NCI-H526 treated with DMSO at 0.1 percent for 48 hours (cell line): ENCODE data around the gene FOXJ2.
"Not testable (repeated sequence)": the region's sequence is repeated elsewhere in the genome, so short reads cannot be mapped to it uniquely, and the experiment has no call there.

Experiments used
- DNase-seq: peaks from one replicate; lab custom pipeline; 2025; lab: John Stamatoyannopoulos, UW

FOXJ2 gene

GRCh38 chr12:8032242-8033152 is at the start of gene FOXJ2:
Gene FOXJ2 (plus strand): TSS chr12:8032716. CDS start chr12:8039833, 7,117 bp downstream.
- peak; percentile 56 for DNase-seq

DNA sequence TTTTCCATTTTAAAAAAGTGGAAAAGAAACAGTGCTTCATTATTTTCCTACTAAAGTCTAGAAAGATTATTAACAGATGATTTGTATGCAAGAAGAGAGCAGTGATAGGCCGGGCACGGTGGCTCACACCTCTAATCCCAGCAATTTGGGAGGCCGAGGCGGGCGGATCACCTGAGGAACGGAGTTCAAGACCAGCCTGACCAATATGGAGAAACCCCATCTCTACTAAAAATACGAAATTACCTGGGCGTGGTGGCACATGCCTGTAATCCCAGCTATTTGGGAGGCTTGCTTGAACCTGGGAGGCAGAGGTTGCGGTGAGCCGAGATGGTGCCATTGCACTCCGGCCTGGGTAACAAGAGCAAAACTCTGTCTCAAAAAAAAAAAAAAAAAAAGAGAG is 49.5 kb upstream of the FOXJ2 start:
- not testable (repeated sequence) for DNase-seq

DNA sequence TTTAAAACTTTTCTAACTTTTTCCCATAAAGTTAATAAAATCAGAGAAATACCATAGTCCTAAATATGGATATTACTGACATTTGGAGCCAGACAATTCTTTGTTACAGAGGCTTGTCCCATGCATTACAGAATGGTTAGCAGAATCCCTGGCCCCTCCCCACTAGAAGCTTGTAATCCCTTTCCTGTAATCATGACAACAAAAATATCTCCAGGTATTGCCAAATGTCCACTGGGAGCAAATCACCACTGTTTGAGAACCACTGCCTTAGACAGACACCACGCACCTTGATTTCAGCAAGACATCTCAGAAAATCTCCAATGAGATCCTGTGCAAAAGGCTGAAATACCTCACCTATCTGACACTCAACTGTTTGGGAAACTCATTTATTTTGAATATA is 49.1 kb upstream of the FOXJ2 start:
- not testable (repeated sequence) for DNase-seq

DNA sequence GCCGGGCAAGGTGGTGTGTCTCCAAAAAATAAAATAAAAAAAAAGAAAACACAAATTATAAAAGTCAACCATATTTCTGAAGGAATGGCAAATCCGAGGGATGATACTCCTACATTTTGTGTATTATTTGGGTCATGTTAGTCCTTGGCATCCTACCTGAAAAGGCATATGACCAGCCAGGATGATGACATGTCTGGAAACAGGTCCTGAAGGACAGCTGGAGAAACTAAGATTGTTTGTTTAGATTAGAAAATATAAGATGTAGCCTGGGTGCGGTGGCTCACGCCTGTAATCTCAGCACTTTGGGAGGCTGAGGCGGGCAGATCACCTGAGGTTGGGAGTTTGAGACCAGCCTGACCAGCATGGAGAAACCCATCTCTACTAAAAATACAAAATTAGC is 47.6 kb upstream of the FOXJ2 start:
- no peak for DNase-seq

DNA sequence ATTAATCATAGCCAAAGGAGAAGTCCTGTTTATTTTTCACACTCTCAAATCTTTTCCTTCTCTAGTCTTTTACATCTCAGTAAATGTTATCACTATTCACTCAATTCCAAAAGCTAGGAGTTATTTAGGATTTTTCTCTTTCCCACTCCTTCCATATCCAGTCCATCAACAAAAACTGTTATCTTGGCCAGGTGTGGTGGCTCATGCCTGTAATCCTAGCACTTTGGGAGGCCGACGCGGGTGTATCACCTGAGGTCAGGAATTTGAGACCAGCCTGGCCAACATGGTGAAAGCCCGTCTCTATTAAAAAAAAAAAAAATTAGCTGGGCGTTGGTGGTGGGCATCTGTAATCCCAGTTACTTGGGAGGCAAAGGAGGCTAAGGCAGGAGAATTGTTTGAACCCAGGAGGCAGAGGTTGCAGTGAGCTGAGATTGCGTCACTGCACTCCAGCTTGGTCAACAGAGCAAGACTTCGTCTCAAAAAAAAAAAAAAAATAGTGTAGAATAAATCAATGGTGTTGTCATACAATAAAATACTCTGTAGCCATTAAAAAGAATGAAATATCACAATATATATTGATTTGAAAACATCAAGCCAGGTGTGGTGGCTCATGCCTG is 46.6 kb upstream of the FOXJ2 start:
- DNase-seq: no peak

DNA sequence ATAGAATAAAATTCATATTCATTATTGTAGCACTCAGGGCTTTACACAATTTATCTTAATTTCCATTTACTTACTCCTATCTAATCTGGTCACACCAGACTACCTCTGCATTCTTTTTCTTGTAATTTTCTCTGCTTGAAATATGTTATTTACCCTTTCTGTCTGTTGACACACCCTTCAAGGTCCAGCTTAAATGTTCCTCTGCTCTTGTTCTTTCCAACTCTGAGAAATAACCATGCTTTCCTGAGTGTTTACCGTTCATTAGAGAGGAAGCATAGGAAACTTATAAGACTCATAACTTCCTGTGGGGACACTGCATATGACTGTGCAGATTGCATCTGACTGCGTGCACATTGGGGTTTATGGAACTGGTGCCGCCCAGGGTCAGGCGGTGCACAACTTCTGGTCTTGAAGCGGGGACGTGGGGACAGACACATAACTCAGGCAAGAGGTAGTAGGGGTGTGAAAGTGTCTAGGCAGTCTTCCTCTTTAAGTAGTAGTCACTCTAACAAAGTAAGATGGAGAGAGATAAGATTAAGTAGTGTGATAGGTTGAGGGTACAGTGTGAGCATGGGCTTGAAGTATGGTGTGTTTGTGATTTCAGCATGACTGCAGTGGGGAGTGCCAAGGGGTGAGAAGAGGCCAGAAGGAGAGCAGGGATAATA is 42.6 kb upstream of the FOXJ2 start:
- DNase-seq: no peak

DNA sequence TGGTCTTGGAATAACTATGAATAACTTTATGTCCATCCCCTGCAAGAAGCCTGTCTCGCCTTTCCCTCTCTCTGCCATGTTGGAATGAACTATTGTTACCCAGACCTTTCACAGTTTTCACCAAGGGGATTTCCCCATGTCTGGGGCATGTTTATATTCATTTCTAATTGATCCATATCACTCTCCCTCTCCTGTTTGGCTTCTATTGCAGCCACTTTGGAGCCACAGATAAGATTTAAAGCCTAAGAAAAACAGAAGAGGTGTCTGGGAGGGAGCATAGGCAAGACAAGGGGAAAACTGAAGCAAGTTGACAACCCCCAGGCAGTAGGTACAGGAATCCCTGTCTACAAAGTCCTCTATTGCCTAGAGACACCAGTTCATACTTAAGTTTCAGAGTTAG is 41.0 kb upstream of the FOXJ2 start:
- DNase-seq: no peak

- DNase-seq: no peak
These were observed 37.7 kb upstream of the FOXJ2 start for GRCh38 chr12:7994731-7995205.

DNA sequence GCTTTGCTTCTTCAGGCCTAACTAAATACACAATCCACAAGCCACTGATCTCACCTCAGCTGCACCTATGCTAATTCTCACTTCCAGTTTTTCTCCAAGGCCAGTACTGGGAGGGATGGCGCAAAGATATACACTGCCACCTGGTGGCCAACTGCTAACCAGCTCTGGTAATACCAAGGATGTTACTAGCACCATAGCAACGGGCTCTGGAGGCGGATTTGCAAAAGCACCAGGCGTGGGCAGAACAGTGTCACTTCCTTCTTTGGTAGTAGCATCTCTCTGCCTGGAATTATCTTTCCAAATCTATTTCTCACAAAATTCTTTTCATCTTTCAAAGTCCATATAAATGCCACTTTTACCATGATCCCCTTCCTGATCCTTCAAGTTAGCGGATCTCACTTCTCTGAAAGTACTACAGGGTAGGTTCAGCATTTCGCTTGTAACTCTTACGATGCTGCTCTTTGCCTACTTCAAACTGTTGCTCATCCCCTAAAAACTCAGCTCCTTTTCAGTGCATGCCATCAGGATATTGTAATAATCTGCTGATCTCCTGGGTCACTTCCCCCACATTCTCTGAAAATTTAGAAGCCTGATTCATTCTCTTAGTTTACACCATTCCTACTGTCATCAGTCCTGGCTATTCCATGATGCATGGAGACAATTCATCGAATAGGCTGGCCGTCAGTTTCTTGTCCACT is 37.1 kb upstream of the FOXJ2 start:
- peak; percentile 48 for DNase-seq

DNA sequence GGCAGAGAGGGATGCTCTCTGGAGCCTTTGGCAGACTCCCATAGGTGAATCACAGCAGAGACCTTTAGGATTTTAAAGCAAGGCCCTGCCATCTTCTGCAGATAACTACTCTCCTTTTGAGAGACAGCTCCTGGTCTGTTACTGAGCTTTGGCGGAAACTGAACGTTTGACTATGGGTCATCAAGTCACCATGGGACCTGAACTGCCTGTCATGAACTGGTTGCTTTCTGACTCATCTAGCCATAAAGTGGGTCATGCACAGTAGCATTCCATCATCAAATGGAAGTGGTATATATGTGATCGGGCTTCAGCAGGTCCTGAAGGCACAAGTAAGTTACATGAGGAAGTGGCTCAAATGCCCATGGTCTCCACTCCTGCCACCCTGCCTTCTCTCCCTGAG is 31.7 kb upstream of the FOXJ2 start:
- DNase-seq: not testable (repeated sequence)

GRCh38 chr12:8001496-8001895 is 31.0 kb upstream of the FOXJ2 start:
- not testable (repeated sequence) for DNase-seq

DNA sequence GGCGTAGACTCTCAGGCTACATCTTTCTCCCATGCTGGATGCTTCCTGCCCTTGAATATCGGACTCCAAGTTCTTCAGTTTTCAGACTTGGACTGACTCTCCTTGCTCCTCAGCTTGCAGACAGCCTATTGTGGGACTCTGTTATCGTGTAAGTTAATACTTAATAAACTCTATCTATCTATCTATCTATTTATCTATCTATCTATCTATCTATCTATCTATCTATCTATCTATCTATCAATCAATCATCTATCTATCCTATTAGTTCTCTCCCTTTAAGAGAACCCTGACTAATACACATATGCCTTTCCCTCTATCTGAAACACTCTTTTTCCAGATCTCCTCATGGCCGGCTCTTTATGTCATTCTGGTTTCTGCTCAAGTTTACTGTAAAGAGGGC is 27.6 kb upstream of the FOXJ2 start:
- DNase-seq: not testable (repeated sequence)

DNA sequence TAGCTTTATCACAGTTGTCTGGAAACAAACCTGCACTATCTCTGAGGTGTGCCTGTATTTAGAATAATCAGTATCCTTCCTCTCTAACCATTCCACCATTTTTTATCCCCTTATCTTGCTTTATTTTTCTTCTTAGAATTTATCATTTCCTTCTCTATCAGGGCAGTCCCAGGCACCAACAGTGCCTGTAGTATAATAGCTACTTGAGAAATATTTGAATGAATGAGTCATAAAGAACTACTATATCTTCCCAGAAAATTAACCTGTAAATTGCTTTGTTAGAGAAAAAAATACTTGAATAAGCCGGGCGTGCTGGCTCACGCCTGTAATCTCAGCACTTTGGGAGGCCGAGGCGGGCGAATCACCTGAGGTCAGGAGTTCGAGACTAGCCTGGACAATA is 21.2 kb upstream of the FOXJ2 start:
- no peak for DNase-seq

- no peak for DNase-seq
These were observed 19.7 kb upstream of the FOXJ2 start for GRCh38 chr12:8012651-8013309.

- no peak for DNase-seq
These were observed 17.7 kb upstream of the FOXJ2 start for GRCh38 chr12:8014836-8015235.

GRCh38 chr12:8018213-8018612 is 14.3 kb upstream of the FOXJ2 start:
- not testable (repeated sequence) for DNase-seq

DNA sequence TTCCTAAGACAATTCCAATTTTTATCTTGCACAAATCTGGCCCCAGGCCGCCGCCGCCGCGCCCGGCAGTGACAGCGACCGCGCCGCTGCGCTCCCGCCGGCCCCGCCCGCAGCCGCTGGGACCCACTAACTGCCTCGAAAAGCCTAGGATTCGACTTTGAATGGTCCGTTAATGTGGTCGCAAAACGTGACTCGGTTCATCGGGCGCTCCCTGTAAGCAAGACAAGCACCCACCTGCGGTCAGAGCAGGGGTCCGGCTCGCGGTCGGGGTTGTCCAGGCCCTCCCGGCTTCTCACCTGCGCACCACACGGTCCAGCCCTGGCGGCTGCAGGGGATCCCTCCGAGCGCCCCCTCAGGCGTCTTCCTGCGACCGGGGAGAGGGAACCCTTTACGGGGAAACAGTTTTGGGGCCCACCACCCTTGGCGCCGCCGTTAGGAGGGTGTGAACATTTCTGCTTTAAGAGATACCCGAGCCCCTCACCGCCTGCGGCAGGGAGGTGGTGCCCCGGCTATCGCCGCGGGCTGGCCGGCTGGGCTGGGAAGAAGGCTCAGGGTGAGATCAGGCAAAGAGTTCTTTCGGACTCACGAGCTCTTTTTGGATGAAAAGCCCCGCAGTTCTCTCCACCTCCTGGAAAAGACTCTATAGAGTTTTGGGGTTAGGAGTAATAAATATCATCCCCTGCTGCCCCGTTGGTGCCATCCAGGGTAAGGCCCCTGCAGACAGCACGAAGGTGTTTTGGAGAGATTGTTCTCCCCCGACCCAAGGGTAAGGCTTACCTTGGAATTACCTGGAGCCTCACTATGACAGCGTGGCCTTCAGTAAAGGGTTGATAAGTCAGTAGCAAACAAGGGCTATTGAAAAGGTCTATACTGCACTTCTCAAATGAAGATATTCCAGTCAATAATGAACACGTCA is 13.6 kb upstream of the FOXJ2 start:
- DNase-seq: no peak

DNA sequence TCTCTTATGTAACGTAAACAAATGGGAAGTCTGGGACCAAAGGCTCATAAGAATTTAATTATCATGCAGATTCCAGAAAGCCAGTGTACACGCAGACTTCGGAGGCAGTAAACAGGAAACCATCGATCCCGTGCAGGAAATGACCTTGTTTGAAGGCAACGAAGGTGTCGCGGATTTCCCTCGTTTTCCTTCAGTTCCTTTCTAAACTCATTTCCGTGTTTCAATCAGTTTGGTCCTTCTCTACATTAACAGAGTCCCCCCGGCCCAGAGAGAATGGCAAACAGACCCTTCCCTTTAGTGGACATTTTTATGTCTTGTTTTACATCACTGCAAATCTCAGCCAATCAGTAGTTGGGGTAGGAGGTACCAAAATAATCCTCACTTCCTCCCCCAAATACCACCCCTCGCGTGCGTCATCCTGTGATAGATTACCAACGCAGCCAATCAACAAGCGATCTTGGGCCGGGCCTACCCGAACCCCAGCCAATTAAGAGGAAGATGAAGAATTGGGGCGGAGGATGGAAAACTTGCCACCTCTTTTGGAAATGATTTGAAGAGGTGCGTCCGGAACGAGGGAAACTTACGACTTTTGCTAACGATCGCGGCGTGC is 6.1 kb upstream of the FOXJ2 start:
- DNase-seq: peak; percentile 97

GRCh38 chr12:8027856-8028255 is 4.7 kb upstream of the FOXJ2 start:
- DNase-seq: no peak

DNA sequence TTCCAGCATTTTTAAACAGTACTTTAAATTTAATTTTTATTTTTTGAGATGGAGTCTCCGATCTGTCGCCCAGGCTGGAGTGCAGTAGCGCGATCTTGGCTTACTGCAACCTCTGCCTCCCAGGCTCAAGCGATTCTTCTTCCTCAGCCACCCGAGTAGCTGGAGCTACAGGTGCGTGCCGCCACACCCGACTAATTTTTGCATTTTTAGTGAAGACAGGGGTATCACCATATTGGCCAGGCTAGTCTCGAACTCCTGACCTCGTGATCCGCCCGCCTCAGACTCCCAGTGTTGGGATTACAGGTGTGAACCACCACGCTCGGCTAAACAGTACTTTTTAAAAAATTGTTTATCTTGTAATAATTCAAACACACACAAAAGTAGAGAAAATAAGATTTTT is 4.2 kb upstream of the FOXJ2 start:
- no peak for DNase-seq
